HG03095 (cell line): ENCODE data around the gene DUS4L.

Experiments
- ATAC-seq: cut with Tn5 transposase; IDR thresholded peaks from one replicate; pipeline ENCODE4 v1.9.1; 2021; ENCODE audit warnings: moderate library complexity; ENCODE audit not compliant: unreplicated experiment

DUS4L gene

GRCh38 chr7:107579885-107580715 is 16.3 kb downstream of the DUS4L start, which contains the start of gene BCAP29:
Gene BCAP29, plus strand, starts transcription at chr7:107580246. Its CDS starts 527 bp downstream, at chr7:107580773.
- peak; percentile 90 for ATAC-seq

DNA sequence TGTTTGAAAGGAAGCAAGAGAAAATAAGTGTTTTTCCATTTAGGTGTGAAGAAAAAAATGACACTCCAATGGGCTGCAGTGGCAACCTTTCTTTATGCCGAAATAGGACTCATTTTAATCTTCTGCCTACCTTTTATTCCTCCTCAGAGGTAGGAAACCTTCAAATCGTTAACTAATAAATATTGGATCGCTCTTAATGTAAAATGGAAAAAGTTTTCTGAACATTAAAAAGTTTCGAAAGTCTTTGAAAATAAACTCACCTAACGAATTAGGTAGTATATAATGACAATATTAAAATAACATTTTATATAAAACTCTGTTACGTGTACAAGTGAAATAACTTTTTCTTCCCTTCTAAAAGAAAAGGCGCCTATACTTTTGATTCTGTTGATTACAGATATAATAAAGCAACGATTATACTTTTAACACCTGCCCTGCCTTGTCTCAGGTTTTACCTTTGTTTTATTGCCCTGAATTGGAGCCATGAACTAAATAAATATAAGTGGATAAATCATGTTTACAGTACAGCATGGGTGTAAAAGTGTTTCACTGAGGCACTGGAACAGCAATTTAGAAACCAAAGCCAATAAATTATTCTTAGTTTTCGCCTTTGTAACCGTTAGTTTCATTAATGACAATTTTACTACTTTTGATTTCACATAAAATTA is 17.1 kb downstream of the DUS4L start:
- ATAC-seq = peak; percentile 7

DNA sequence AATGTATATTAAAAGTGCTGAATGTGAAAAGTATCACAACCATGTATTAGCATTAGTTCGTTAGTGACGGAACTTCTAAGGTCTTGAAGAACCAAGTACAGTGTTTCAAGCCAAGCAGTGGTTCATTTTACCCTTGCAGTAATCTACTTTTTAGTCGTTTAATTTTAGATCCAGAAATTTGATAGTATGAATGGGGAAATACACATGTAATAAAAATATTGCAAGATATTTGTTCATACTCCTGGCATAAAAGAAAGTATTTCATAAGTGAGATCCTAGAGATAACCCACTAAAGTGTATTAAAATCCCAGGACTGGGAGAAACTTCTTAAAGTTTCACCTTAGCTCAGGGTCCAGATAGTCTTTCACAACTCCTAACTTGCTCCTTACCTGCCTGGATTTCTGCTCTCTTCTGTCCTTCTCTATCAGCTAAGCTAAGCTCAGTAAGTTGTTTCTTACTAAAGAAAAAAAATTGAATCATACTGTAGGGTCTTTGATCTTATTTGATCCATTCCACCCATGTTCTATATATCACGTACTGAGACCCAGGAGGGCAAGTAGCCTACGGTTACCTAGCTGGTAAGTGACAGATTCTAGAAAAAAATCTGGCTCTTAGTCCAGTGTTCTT is 17.7 kb downstream of the DUS4L start:
- no peak for ATAC-seq

DNA sequence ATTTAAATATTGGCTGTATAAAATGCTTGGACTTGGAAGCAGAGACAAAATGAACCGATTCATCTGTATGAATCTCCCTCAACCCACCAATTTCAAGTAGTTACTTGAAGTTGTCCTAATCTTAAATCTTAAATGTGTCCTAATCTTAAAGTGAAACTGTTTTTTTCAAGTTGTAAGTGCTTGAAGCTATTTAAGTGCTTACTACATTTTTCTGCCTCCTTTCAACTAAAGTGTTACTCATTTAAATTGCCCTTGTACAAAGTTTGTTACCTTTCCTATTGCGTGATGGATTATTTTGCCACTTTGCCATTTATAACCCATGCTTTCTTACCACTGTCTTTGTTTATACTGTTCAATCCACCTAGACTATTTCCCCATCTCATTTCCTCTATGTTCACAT is 19.1 kb downstream of the DUS4L start:
- no peak for ATAC-seq

GRCh38 chr7:107584716-107585115 is 20.9 kb downstream of the DUS4L start:
- ATAC-seq = no peak

- no peak for ATAC-seq
These were observed 24.9 kb downstream of the DUS4L start for GRCh38 chr7:107588529-107589130.

DNA sequence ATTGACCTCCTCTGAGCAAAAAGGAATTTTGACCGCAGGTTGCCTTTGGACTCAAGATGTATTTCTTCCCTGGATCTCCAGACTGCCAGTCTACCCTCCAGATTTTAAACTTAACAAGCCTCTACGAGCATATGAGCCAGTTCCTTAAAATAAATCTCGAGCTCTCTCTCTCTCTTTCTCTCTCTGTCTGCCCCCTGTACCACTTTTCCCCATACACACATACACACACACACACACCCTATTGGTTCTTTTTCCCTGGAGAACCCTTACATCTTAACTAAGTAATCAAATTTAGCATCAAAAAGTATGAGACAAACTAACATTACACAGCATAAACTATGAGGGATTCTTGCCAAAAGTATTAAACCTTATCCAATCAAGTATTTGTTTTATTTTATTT is 27.6 kb downstream of the DUS4L start:
- no peak for ATAC-seq

DNA sequence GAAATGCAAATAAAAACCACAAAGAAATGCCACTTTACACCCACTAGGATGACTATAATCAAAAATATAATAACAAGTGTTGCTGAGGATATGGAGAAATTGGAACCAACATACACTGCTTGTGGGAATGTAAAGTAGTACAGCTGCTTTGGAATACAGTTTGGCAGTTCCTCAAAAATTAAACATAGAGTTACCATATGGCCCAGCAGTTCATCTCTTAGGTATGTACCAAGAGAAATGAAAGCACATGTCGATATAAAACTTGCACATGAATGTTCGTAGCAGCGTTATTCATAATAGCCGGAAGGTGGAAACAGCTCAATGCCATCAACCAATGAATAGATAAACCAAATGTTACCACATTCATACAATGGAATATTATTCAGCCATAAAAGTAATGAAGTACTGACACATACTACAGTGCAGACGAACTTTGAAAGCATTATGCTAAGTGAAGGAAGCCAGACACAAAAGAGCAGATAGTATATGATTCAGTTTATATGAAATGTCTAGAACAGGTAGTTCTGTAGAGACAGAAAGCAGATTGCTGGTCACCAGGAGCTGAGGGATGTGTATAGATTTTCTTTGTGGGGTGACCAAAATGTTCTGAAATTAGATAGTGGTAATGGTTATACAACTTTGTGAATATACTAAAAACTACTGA is 28.7 kb downstream of the DUS4L start:
- no peak for ATAC-seq

DNA sequence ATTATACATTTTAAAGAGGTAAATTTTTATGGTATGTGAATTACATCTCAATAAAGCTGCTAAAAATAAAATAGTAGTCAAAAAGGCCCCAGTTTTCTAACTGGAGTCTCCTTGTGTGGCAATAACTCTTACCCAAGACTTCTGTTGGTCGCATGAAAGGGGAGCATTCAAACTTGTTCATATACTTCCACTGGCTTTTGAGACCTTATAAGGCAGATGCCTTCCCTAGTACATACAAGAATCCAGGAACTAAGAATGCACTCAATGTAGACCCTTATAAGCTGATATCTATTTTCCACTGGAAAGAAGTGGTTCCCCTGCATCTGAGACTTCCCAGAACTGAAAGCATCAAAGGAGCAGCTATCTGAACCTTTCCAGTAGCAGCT is 29.2 kb downstream of the DUS4L start:
- no peak for ATAC-seq

DNA sequence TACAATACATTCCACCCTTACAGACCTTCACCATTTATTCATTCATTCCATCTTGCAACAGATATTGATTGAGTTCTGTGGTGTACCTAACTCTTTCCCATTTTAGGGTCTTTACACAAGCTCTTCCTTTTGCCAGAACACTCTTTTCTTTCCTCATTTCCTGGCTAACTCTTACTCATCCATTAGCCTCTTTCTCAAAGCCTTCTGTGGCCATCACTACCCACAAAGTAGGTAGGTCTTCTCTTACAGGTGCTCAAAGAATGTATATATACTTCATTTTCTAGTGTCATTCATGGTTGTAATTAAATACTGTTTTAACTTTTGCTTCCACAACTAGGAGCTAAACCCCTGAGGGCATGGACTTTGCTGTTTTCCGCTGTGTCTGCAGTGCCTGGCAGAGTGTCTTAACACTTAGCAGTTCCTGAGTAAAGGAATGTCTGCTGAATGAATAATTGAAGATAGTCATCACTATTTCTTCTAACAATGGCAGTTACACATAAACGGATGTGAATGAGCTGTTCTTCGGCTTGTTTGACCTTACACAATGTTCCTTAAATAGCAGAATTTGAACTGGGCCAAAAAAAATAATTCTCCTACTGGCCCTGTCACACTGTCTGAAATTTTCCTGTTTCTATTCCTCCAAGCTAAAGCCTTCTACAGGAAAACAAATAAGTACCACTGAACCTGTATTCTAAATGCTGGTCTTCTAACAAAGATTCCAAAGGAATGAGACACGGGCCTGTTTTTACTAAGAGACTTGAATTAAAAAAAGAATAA is 31.4 kb downstream of the DUS4L start:
- no peak for ATAC-seq

GRCh38 chr7:107596881-107597581 is 33.3 kb downstream of the DUS4L start:
- ATAC-seq = no peak

- ATAC-seq = no peak
These were observed 33.8 kb downstream of the DUS4L start for GRCh38 chr7:107597582-107597916.

DNA sequence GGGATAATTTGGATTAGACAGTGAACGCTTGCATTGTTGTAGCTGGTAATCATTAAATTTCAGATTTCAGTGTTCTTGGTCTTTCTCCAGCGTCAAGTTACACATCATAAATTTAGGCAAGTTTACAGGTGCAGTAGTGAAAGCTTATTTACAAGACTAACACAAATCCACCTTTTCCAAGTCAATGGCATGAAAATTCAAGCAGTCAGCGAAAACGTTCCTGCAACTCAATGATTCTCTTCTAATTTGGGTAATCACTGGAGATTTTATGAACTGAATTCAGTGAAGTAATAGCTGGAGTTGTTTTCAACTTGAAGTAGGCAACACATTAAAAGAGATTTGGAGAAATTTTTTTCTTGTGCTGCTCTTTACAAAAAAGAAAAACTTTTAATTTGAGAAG is 34.2 kb downstream of the DUS4L start:
- ATAC-seq = no peak

DNA sequence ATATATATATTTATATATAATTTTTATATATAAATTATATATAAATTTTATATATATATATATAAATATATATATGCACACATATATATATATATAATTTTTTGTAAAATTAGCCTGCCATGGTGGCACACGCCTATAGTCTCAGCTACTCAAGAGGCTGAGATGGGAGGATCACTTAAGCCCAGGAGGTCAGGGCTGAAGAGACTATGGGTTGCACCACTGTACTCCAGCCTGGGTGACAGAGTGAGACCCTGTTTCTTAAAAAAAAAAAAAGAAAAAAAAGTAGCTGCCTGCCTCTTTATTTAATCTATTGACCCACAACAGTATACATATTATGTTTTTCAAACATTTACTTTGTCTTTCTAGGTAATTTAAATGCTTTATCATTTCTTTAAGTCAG is 35.5 kb downstream of the DUS4L start:
- ATAC-seq = no peak

DNA sequence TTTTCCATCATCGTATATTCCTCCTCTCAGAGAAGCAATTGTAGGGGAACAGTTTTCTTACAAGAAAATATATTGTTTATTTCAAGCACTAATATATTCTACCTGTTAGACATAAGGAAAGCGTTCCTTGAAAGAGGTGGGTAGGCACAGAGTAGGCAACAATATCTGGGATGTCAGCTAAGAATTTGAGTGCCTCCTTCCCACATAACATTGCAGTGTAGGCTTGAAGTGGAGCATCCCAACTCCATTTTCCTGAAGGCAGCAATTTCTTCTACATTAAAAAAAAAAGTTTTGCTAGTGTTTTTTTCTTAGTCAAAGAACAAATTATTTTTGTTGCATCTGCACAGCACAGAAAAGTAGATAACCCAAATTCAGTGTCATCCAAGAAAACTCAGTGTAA is 37.0 kb downstream of the DUS4L start:
- ATAC-seq = no peak

- no peak for ATAC-seq
These were observed 41.5 kb downstream of the DUS4L start for GRCh38 chr7:107605218-107605815.

DNA sequence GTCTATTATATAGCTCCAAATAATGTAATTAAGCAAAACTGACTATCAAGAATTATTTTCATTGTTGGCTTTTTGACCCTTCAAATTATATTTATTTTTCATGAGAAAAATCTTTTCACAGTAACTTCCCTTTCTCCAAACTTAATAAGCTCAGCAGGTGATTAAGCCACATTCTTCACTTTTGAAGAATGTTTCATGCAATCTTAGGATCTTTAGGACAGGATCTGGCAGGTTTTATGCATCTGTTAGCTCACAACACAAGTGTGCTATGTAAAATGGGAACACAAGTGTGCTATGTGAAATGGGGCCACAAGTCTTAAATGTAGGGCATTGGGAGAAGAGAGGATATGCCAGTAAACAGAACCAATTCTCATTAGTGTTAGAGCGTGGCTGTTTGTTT is 42.5 kb downstream of the DUS4L start:
- no peak for ATAC-seq

- ATAC-seq = no peak
These were observed 46.1 kb downstream of the DUS4L start for GRCh38 chr7:107609811-107610261.

- ATAC-seq = no peak
These were observed 46.6 kb downstream of the DUS4L start for GRCh38 chr7:107610323-107610722.
